Stimulated activated CD8-positive, alpha-beta memory T cell treated with anti-CD3 and anti-CD28 coated beads, Interleukin-4, amount 100 ng/mL, for 4 hours (primary cell): ENCODE data around the gene VAT1L.

Source experiments
- DNase-seq, 2 donors: peaks; one replicate each; pipeline ENCODE4 v3.0.0-alpha.2; 2020; ENCODE audit warnings: low read depth in 2 of 2, low spot score in 1 of 2

Gene VAT1L

GRCh38 chr16:77868052-77868451, 79.7 kb downstream of the VAT1L start:
- no peak for DNase-seq

- no peak for DNase-seq
Measured at GRCh38 chr16:77868478-77868877, 80.1 kb downstream of the VAT1L start.

- DNase-seq: no peak
Measured at GRCh38 chr16:77869997-77870813, 81.8 kb downstream of the VAT1L start.

- no peak for DNase-seq
Measured at GRCh38 chr16:77871932-77872331, 83.6 kb downstream of the VAT1L start.

- no peak for DNase-seq
Measured at GRCh38 chr16:77873066-77873465, 84.7 kb downstream of the VAT1L start.

GRCh38 chr16:77874347-77874746, 86.0 kb downstream of the VAT1L start:
- DNase-seq: no peak

- DNase-seq: no peak
Measured at GRCh38 chr16:77876776-77877175, 88.4 kb downstream of the VAT1L start.

GRCh38 chr16:77877712-77878347, 89.5 kb downstream of the VAT1L start:
- DNase-seq: no peak

- no peak for DNase-seq
Measured at GRCh38 chr16:77881355-77882030, 93.1 kb downstream of the VAT1L start.

GRCh38 chr16:77882358-77882757, 94.0 kb downstream of the VAT1L start:
- DNase-seq: no peak

GRCh38 chr16:77885571-77886295, 97.4 kb downstream of the VAT1L start:
- no peak for DNase-seq

GRCh38 chr16:77888871-77889270, 100.5 kb downstream of the VAT1L start:
- DNase-seq: no peak

GRCh38 chr16:77890075-77890474, 101.7 kb downstream of the VAT1L start:
- no peak for DNase-seq

GRCh38 chr16:77894162-77894561, 105.8 kb downstream of the VAT1L start:
- no peak for DNase-seq

GRCh38 chr16:77895962-77896361, 107.6 kb downstream of the VAT1L start:
- DNase-seq: no peak

GRCh38 chr16:77896415-77897128, 108.2 kb downstream of the VAT1L start:
- DNase-seq: no peak

GRCh38 chr16:77897129-77897437, 108.7 kb downstream of the VAT1L start:
- DNase-seq: no peak

GRCh38 chr16:77897831-77898605, 109.7 kb downstream of the VAT1L start:
- no peak for DNase-seq

- no peak for DNase-seq
Measured at GRCh38 chr16:77898671-77899211, 110.4 kb downstream of the VAT1L start.

- DNase-seq: no peak
Measured at GRCh38 chr16:77899416-77899815, 111.1 kb downstream of the VAT1L start.
